DOHH2 (cell line): Measurements from ENCODE around the gene PPA1.
"Not testable (repeated sequence)": the region's sequence is repeated elsewhere in the genome, so short reads cannot be mapped to it uniquely, and the experiment has no call there.

Experiments
- H3F3A ChIP-seq: fragments of 200-600 bp; sonication (generic), shearing (Covaris generic); 2 replicates; pipeline ENCODE4 v1.6.0; 2016; ENCODE audit warnings: antibody characterized with exemption, mild to moderate bottlenecking; ENCODE audit not compliant: control insufficient read depth, insufficient read depth
- H3K27ac ChIP-seq: fragments of 200-600 bp; sonication (generic); 2 replicates; pipeline ENCODE4 v1.5.1; 2014; ENCODE audit warnings: low read depth, mild to moderate bottlenecking, low read length, moderate library complexity
- H3K27me3 ChIP-seq: fragments of 200-600 bp; sonication (generic); 2 replicates; pipeline ENCODE4 v1.6.1; 2014; ENCODE audit warnings: mild to moderate bottlenecking, low read length, mixed read lengths; ENCODE audit not compliant: control insufficient read depth
- H3K36me3 ChIP-seq: fragments of 200-600 bp; sonication (generic); 2 replicates; pipeline ENCODE4 v1.6.1; 2014; ENCODE audit warnings: mild to moderate bottlenecking, low read length, moderate library complexity, mixed read lengths; ENCODE audit not compliant: control insufficient read depth
- H3K4me1 ChIP-seq: fragments of 200-600 bp; sonication (generic); 2 replicates; pipeline ENCODE4 v1.6.1; 2014; ENCODE audit warnings: mild to moderate bottlenecking, low read length, mixed read lengths; ENCODE audit not compliant: control insufficient read depth
- H3K4me2 ChIP-seq: fragments of 200-600 bp; sonication (generic); 2 replicates; pipeline ENCODE4 v1.6.0; 2014; ENCODE audit warnings: mild to moderate bottlenecking, low read length, moderate library complexity
- H3K4me3 ChIP-seq: fragments of 200-600 bp; sonication (generic); 2 replicates; pipeline ENCODE4 v1.5.1; 2014; ENCODE audit warnings: mild to moderate bottlenecking, low read length, mixed read lengths
- H3K79me2 ChIP-seq: fragments of 200-600 bp; sonication (generic); 2 replicates; pipeline ENCODE4 v1.6.1; 2014; ENCODE audit warnings: mild to moderate bottlenecking, low read length, mixed read lengths; ENCODE audit not compliant: control insufficient read depth
- H3K9me2 ChIP-seq: fragments of 200-600 bp; sonication (generic); replicated peaks from 2 replicates; pipeline ENCODE4 v1.6.1; 2014; ENCODE audit warnings: mild to moderate bottlenecking, low read length, mixed read lengths; ENCODE audit not compliant: control insufficient read depth
- H3K9me3 ChIP-seq: fragments of 200-600 bp; sonication (generic); 2 replicates; pipeline ENCODE4 v1.6.1; 2014; ENCODE audit warnings: antibody characterized with exemption, low read length, mixed read lengths; ENCODE audit not compliant: control insufficient read depth, insufficient read depth
- H4K20me1 ChIP-seq: fragments of 200-600 bp; sonication (generic); 2 replicates; pipeline ENCODE4 v1.6.0; 2014; ENCODE audit warnings: low read depth, mild to moderate bottlenecking, antibody characterized with exemption, low read length, moderate library complexity; ENCODE audit not compliant: control insufficient read depth, insufficient read depth
- CTCF ChIP-seq: fragments of 200-600 bp; sonication (generic); IDR thresholded peaks from one replicate; pipeline ENCODE4 v1.5.1; 2014; ENCODE audit warnings: antibody characterized with exemption, mild to moderate bottlenecking, low read depth, low read length; ENCODE audit not compliant: poor library complexity, severe bottlenecking
- EZH2phosphoT487 ChIP-seq: fragments of 200-600 bp; sonication (generic); IDR thresholded peaks from 2 replicates; pipeline ENCODE4 v1.6.1; 2017; ENCODE audit warnings: borderline replicate concordance, mild to moderate bottlenecking, antibody characterized with exemption, low read length, moderate library complexity, mixed read lengths

Gene PPA1

GRCh38 chr10:70260259-70260658, 27.0 kb upstream of the PPA1 start:
- H3K9me2 ChIP-seq, result no peaks in the 10 kb centered on the region
- no peaks in the 10 kb centered on the region for H4K20me1 ChIP-seq
- peaks cover 10% of the 10 kb centered on the region for H3K9me3 ChIP-seq
- no peaks in the 10 kb centered on the region for H3K36me3 ChIP-seq
- H3K4me3 ChIP-seq, result no peak overlapping the region
- peaks cover 17% of the 10 kb centered on the region for H3K27me3 ChIP-seq
- H3K27ac ChIP-seq, result no peak overlapping the region
- no peak overlapping the region for H3K4me2 ChIP-seq
- H3K79me2 ChIP-seq, result no peaks in the 10 kb centered on the region
- TF ChIP-seq CTCF (no peak), EZH2phosphoT487 (no peak)
- H3F3A ChIP-seq, result no peaks in the 10 kb centered on the region
- no peaks in the 10 kb centered on the region for H3K4me1 ChIP-seq

- no peaks in the 10 kb centered on the region for H3K9me2 ChIP-seq
- no peaks in the 10 kb centered on the region for H3K36me3 ChIP-seq
- H3K27me3 ChIP-seq, result peaks cover 27% of the 10 kb centered on the region
- H3K9me3 ChIP-seq, result peaks cover 10% of the 10 kb centered on the region
- no peak overlapping the region for H3K27ac ChIP-seq
- H3K4me3 ChIP-seq, result no peak overlapping the region
- H3K4me1 ChIP-seq, result no peaks in the 10 kb centered on the region
- no peaks in the 10 kb centered on the region for H4K20me1 ChIP-seq
- H3K79me2 ChIP-seq, result no peaks in the 10 kb centered on the region
- TF ChIP-seq EZH2phosphoT487 (no peak), CTCF (no peak)
- no peak overlapping the region for H3K4me2 ChIP-seq
- H3F3A ChIP-seq, result no peaks in the 10 kb centered on the region
Observed at GRCh38 chr10:70258216-70258615, 25.0 kb upstream of the PPA1 start.

- not testable (repeated sequence) for H3K9me3 ChIP-seq, H3K4me1 ChIP-seq, H4K20me1 ChIP-seq, H3K36me3 ChIP-seq, H3K27ac ChIP-seq, H3F3A ChIP-seq, H3K79me2 ChIP-seq, H3K4me2 ChIP-seq, H3K9me2 ChIP-seq, H3K4me3 ChIP-seq
- peaks cover 31% of the 10 kb centered on the region for H3K27me3 ChIP-seq
Observed at GRCh38 chr10:70257816-70258215, 24.6 kb upstream of the PPA1 start.

GRCh38 chr10:70256463-70256862, 23.2 kb upstream of the PPA1 start:
- no peak overlapping the region for H3K4me2 ChIP-seq
- no peak overlapping the region for H3K27ac ChIP-seq
- peaks cover 8% of the 10 kb centered on the region for H3K9me3 ChIP-seq

More at GRCh38 chr10:70256463-70256862, 23.2 kb upstream of the PPA1 start:
- Histone ChIP-seq H3K27me3 (peaks cover 28% of the 10 kb centered on the region), H3F3A (no peaks in the 10 kb centered on the region), H4K20me1 (no peaks in the 10 kb centered on the region), H3K79me2 (no peaks in the 10 kb centered on the region), H3K9me2 (no peaks in the 10 kb centered on the region), H3K4me3 (no peak overlapping the region), H3K4me1 (no peaks in the 10 kb centered on the region), H3K36me3 (no peaks in the 10 kb centered on the region)
- TF ChIP-seq EZH2phosphoT487 (no peak), CTCF (no peak)
